Astrocyte (in vitro differentiated cells and primary cell): ENCODE results near the gene UBTF. TPM values are rescaled to one million over a fixed set of nuclear protein-coding genes. Genes with fewer than 3 reads are reported as not detected.

ENCODE experiments used
- DNase-seq: peaks from one replicate; pipeline ENCODE4 v3.0.0-alpha.2; 2010; ENCODE audit warnings: low read depth
- FAIRE-seq: peaks from 2 replicates; lab custom pipeline; 2011; peaks lifted over from hg19 to GRCh38; lab: Jason Lieb, UNC
- H2AFZ ChIP-seq: 2 replicates; pipeline ENCODE4 v1.6.0; 2012; ENCODE audit warnings: low read depth, low read length, inconsistent platforms
- H3K27ac ChIP-seq: 2 replicates; pipeline ENCODE4 v1.5.1; 2011; ENCODE audit warnings: low read depth, low read length, inconsistent platforms
- H3K27me3 ChIP-seq: 2 replicates; pipeline ENCODE4 v1.6.0; 2011; ENCODE audit warnings: low read length, inconsistent platforms; ENCODE audit not compliant: insufficient read depth
- H3K36me3 ChIP-seq: 2 replicates; pipeline ENCODE4 v1.5.1; 2011; ENCODE audit warnings: low read length, inconsistent platforms; ENCODE audit not compliant: insufficient read depth
- H3K4me1 ChIP-seq: 2 replicates; pipeline ENCODE4 v1.5.1; 2011; ENCODE audit warnings: low read length, inconsistent platforms; ENCODE audit not compliant: insufficient read depth
- H3K4me2 ChIP-seq: 2 replicates; pipeline ENCODE4 v1.6.0; 2012; ENCODE audit warnings: low read length, inconsistent platforms
- H3K4me3 ChIP-seq: 2 replicates; pipeline ENCODE4 v1.5.1; 2011; ENCODE audit warnings: low read depth, mild to moderate bottlenecking, low read length, inconsistent platforms; ENCODE audit not compliant: insufficient read depth
- H3K79me2 ChIP-seq: 2 replicates; pipeline ENCODE4 v1.6.0; 2012; ENCODE audit warnings: mild to moderate bottlenecking, low read length, inconsistent platforms; ENCODE audit not compliant: insufficient read depth
- H3K9ac ChIP-seq: 2 replicates; pipeline ENCODE4 v1.6.0; 2012; ENCODE audit warnings: mild to moderate bottlenecking, low read length, inconsistent platforms
- H3K9me3 ChIP-seq: 2 replicates; pipeline ENCODE4 v1.5.1; 2012; ENCODE audit warnings: low read depth, mild to moderate bottlenecking, low read length, inconsistent platforms; ENCODE audit not compliant: insufficient read depth
- H4K20me1 ChIP-seq: 2 replicates; pipeline ENCODE4 v1.6.0; 2012; ENCODE audit warnings: low read length, inconsistent platforms; ENCODE audit not compliant: insufficient read depth
- H3K27ac Mint-ChIP-seq: one replicate; pipeline ENCODE4 v1.8.0; 2021; ENCODE audit warnings: mild to moderate bottlenecking, mixed read lengths; ENCODE audit not compliant: unreplicated experiment
- H3K27me3 Mint-ChIP-seq: one replicate; pipeline ENCODE4 v1.8.0; 2021; ENCODE audit warnings: low read depth, mixed read lengths; ENCODE audit not compliant: unreplicated experiment
- H3K36me3 Mint-ChIP-seq: one replicate; pipeline ENCODE4 v1.8.0; 2021; ENCODE audit warnings: low read depth, mixed read lengths; ENCODE audit not compliant: unreplicated experiment
- H3K4me1 Mint-ChIP-seq: one replicate; pipeline ENCODE4 v1.8.0; 2021; ENCODE audit warnings: low read depth, mixed read lengths; ENCODE audit not compliant: unreplicated experiment
- H3K4me3 Mint-ChIP-seq: one replicate; pipeline ENCODE4 v1.8.0; 2021; ENCODE audit warnings: mild to moderate bottlenecking, moderate library complexity, mixed read lengths; ENCODE audit not compliant: unreplicated experiment
- H3K9me3 Mint-ChIP-seq: one replicate; pipeline ENCODE4 v1.8.0; 2021; ENCODE audit warnings: mild to moderate bottlenecking, mixed read lengths; ENCODE audit not compliant: unreplicated experiment
- EZH2 ChIP-seq: IDR thresholded peaks from 2 replicates; pipeline ENCODE4 v1.6.1; 2012; ENCODE audit warnings: mild to moderate bottlenecking, low read length, inconsistent platforms; ENCODE audit not compliant: insufficient read depth
- total RNA-seq: library from RNA; stranded (reverse); gene quantifications from 2 replicates; pipeline ENCODE4 v1.2.1, GENCODE V29; 2021
- TF ChIP-seq, protein P1 (sequence below): IDR thresholded peaks from 2 replicates; pipeline ENCODE4 v1.5.1; 2011; ENCODE audit warnings: low read depth, mild to moderate bottlenecking, inconsistent platforms, low read length, moderate library complexity; ENCODE audit not compliant: insufficient read depth

The UBTF gene
- total RNA-seq, 1 donor from 2014 or later: 48.0 TPM

DNA sequence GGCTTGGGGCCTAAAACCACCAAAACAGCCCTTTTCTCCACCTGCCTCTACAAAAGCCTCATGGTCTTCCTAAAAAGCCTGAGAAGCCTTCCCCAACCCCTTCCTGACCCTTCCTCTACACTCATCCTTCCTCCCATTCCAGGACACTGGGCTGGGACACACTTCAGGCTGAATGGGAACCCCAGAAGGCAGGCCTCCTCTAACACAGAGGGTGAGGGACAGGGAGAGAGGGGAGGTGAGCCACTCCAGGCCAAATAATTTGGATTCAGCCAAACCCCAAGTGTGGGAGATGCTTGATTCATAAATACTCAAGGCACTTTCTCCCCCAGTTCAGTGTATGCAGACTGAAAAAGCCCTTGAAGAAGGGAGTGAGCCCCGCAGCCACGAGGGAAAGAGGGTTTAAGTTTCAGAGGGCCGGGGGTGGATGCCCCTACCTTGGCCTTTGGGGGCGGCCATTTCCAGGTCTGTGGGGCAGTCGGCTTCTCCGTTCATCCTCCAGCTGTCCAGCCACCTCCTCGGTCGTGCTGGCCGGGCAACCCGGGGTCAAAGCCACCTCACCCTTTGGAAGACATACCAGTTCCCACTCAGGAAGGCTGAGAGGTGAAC, 1.6 kb downstream of the UBTF start:
- Histone ChIP-seq H3K36me3 (peaks cover 24% of the 10 kb centered on the region), H2AFZ (no peak overlapping the region), H3K4me1 (peaks cover 23% of the 10 kb centered on the region), H3K9me3 (no peaks in the 10 kb centered on the region), H3K9ac (peak overlapping the region; percentile 83), H3K4me3 (peak overlapping the region; percentile 73), H3K79me2 (peaks cover 61% of the 10 kb centered on the region), H3K27ac (peak overlapping the region; percentile 63), H4K20me1 (peaks cover 64% of the 10 kb centered on the region), H3K4me2 (peak overlapping the region; percentile 98), H3K27me3 (no peaks in the 10 kb centered on the region)
- Mint-ChIP-seq H3K9me3 (no peaks in the 10 kb centered on the region), H3K4me3 (peak overlapping the region; percentile 83), H3K36me3 (peaks cover 25% of the 10 kb centered on the region), H3K27me3 (no peaks in the 10 kb centered on the region), H3K4me1 (peaks cover 12% of the 10 kb centered on the region), H3K27ac (peak overlapping the region; percentile 77)
- FAIRE-seq (no peak), DNase-seq (no peak)
- TF ChIP-seq, protein P1, sequence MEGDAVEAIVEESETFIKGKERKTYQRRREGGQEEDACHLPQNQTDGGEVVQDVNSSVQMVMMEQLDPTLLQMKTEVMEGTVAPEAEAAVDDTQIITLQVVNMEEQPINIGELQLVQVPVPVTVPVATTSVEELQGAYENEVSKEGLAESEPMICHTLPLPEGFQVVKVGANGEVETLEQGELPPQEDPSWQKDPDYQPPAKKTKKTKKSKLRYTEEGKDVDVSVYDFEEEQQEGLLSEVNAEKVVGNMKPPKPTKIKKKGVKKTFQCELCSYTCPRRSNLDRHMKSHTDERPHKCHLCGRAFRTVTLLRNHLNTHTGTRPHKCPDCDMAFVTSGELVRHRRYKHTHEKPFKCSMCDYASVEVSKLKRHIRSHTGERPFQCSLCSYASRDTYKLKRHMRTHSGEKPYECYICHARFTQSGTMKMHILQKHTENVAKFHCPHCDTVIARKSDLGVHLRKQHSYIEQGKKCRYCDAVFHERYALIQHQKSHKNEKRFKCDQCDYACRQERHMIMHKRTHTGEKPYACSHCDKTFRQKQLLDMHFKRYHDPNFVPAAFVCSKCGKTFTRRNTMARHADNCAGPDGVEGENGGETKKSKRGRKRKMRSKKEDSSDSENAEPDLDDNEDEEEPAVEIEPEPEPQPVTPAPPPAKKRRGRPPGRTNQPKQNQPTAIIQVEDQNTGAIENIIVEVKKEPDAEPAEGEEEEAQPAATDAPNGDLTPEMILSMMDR: no peak
- no peak for TF ChIP-seq EZH2

DNA sequence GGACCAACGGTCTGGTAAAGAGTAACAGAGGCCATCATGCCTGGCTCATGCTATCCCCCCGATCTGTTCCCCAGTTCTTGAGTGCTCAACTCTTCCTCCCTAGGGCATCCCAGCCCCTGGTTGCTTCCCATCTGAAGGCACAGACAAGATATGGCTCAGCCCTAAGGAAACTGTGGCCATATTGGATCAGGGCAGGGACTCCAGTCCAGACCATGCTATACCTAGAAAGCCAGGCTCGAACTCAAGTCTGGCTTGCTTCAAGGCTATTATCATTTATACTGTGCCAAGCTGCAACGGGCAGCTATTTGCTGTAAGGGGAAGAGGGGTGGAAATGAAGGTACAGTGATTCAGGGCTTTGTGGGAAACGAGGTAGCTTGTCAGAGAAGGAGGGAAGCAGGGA, 2.8 kb downstream of the UBTF start:
- H3K4me3 Mint-ChIP-seq: peak overlapping the region; percentile 70
- peaks cover 26% of the 10 kb centered on the region for H3K36me3 Mint-ChIP-seq

DNA sequence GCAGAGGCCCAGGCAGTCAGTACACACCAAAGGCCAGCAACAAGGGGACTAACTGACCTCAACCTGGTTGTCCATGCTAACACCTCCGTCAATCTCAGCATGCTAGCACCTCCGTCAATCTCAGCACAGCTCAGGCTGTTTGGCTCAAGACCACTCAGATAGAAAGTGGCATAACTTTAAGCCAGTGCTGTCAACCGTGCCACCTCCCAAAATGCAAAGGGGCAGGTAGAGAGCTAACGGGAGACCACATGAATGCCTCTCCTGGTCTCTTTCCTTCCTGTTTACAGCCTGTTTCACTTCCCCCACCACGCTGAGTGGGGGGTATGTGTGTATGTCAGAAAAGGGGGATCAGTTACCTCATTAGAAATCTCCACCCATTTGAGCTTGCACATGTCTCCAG, 3.3 kb downstream of the UBTF start:
- H3K79me2 ChIP-seq: peaks cover 48% of the 10 kb centered on the region
- Mint-ChIP-seq H3K27me3 (no peaks in the 10 kb centered on the region), H3K4me1 (peaks cover 8% of the 10 kb centered on the region), H3K36me3 (peaks cover 26% of the 10 kb centered on the region), H3K4me3 (no peak overlapping the region), H3K9me3 (no peaks in the 10 kb centered on the region), H3K27ac (no peak overlapping the region)
- H2AFZ ChIP-seq: no peak overlapping the region
- peaks cover 27% of the 10 kb centered on the region for H3K36me3 ChIP-seq
- DNase-seq: no peak
- peaks cover 58% of the 10 kb centered on the region for H4K20me1 ChIP-seq
- no peak overlapping the region for H3K4me2 ChIP-seq
- H3K4me1 ChIP-seq: peaks cover 11% of the 10 kb centered on the region
- no peak overlapping the region for H3K4me3 ChIP-seq
- no peaks in the 10 kb centered on the region for H3K9me3 ChIP-seq
- H3K27ac ChIP-seq: no peak overlapping the region
- TF ChIP-seq EZH2: no peak
- TF ChIP-seq, protein P1: no peak
- H3K9ac ChIP-seq: no peak overlapping the region
- H3K27me3 ChIP-seq: no peaks in the 10 kb centered on the region
- no peak for FAIRE-seq

More for the DNA sequence above, 2.8 kb downstream of the UBTF start:
- Mint-ChIP-seq H3K9me3 (no peaks in the 10 kb centered on the region), H3K4me1 (peaks cover 8% of the 10 kb centered on the region), H3K27me3 (no peaks in the 10 kb centered on the region), H3K27ac (no peak overlapping the region)
- Histone ChIP-seq H3K4me1 (peaks cover 14% of the 10 kb centered on the region), H3K27me3 (no peaks in the 10 kb centered on the region), H3K79me2 (peaks cover 53% of the 10 kb centered on the region), H3K4me3 (no peak overlapping the region), H3K36me3 (peaks cover 24% of the 10 kb centered on the region), H3K27ac (no peak overlapping the region), H2AFZ (no peak overlapping the region), H3K4me2 (peak overlapping the region; percentile 98), H4K20me1 (peaks cover 60% of the 10 kb centered on the region), H3K9me3 (no peaks in the 10 kb centered on the region), H3K9ac (no peak overlapping the region)
- DNase-seq (no peak), FAIRE-seq (no peak)
- no peak for TF ChIP-seq EZH2
- TF ChIP-seq, protein P1: no peak
